PC-9 (cell line): Measurements from ENCODE around the gene PRDM10. TPM values are rescaled to one million over a fixed set of nuclear protein-coding genes. Genes with fewer than 3 reads are reported as not detected.

ENCODE experiments used
- BruUV-seq: library from RNA; stranded (reverse); fragments of 400-500 nt; replicated peaks from 2 replicates; lab custom pipeline; 2021; lab: Mats Ljungman, UMichigan
- CTCF ChIA-PET: fragments of 300-600 bp; sonication (Branson Sonifier 250); formaldehyde crosslinking; loops from one replicate; lab custom pipeline; 2022; ENCODE audit warnings: antibody characterized with exemption; lab: Charles Lee
- POLR2A ChIA-PET: fragments of 300-600 bp; sonication (Branson Sonifier 250); formaldehyde crosslinking; loops from one replicate; lab custom pipeline; 2022; ENCODE audit warnings: antibody characterized with exemption; ENCODE audit not compliant: unreplicated experiment; lab: Charles Lee
- DNase-seq, 2 experiments: peaks; one replicate each; pipeline versions ENCODE4 v3.0.0 to v3.0.0-alpha.2; 2015 to 2022; ENCODE audit warnings: mixed read lengths in 1 of 2
- H2AFZ ChIP-seq: fragments of 200-600 bp; sonication (generic); 2 replicates; pipeline ENCODE4 v1.8.1; 2017; ENCODE audit warnings: antibody characterized with exemption
- H3F3A ChIP-seq: fragments of 200-600 bp; sonication (generic); 2 replicates; pipeline ENCODE4 v1.8.1; 2017; ENCODE audit warnings: antibody characterized with exemption, mild to moderate bottlenecking, low read depth; ENCODE audit not compliant: insufficient read depth
- H3K27ac ChIP-seq: fragments of 200-600 bp; sonication (generic); 2 replicates; pipeline ENCODE4 v1.6.1; 2016; ENCODE audit warnings: mixed run types
- H3K27me3 ChIP-seq: fragments of 200-600 bp; sonication (generic); 2 replicates; pipeline ENCODE4 v1.6.1; 2016; ENCODE audit warnings: low read depth, mixed run types; ENCODE audit not compliant: insufficient read depth
- H3K36me3 ChIP-seq: fragments of 200-600 bp; sonication (generic); 2 replicates; pipeline ENCODE4 v1.6.1; 2016; ENCODE audit warnings: low read depth, mixed run types
- H3K4me1 ChIP-seq: fragments of 200-600 bp; sonication (generic); replicated peaks from 2 replicates; pipeline ENCODE4 v1.6.1; 2016; ENCODE audit warnings: mixed run types; ENCODE audit not compliant: insufficient read depth
- H3K4me2 ChIP-seq: fragments of 200-600 bp; sonication (generic); 2 replicates; pipeline ENCODE4 v1.6.1; 2017; ENCODE audit warnings: mixed run types
- H3K4me3 ChIP-seq: fragments of 200-600 bp; sonication (generic); 2 replicates; pipeline ENCODE4 v1.6.1; 2016; ENCODE audit warnings: mixed run types
- H3K79me2 ChIP-seq: fragments of 200-600 bp; sonication (generic); 2 replicates; pipeline ENCODE4 v1.6.1; 2017; ENCODE audit warnings: low read depth, mixed run types
- H3K9me2 ChIP-seq: fragments of 200-600 bp; sonication (generic); 2 replicates; pipeline ENCODE4 v1.8.1; 2017; ENCODE audit warnings: mild to moderate bottlenecking; ENCODE audit not compliant: insufficient read depth
- H3K9me3 ChIP-seq: fragments of 200-600 bp; sonication (generic); 2 replicates; pipeline ENCODE4 v1.8.1; 2016; ENCODE audit warnings: low read depth; ENCODE audit not compliant: insufficient read depth
- H4K20me1 ChIP-seq: fragments of 200-600 bp; sonication (generic); 2 replicates; pipeline ENCODE4 v1.8.1; 2017; ENCODE audit not compliant: insufficient read depth
- CTCF ChIP-seq: fragments of 200-600 bp; sonication (generic); conservative IDR thresholded peaks from 2 replicates; pipeline ENCODE4 v1.6.1; 2017; ENCODE audit warnings: mixed run types, antibody characterized with exemption, mild to moderate bottlenecking, moderate library complexity
- EZH2 ChIP-seq: fragments of 200-600 bp; sonication (generic); IDR thresholded peaks from 2 replicates; pipeline ENCODE4 v1.8.0; 2017; ENCODE audit warnings: antibody characterized with exemption, low read depth
- intact Hi-C: fragments of 100-400 bp; cut with micrococcal nuclease; formaldehyde crosslinking; loops from one replicate; pipeline ENCODE4 v1.10.0; 2022; ENCODE audit not compliant: unreplicated experiment
- total RNA-seq: library from RNA; stranded (reverse); gene quantifications from 2 replicates; pipeline ENCODE4 v1.2.3, GENCODE V29; 2021

The PRDM10 gene
- total RNA-seq, 1 experiment from 2014 or later = 14.6 TPM

GRCh38 chr11:129885381-129885780 lies 117.3 kb downstream of the PRDM10 start:
- Histone ChIP-seq H3K4me3 (no peak overlapping the region), H2AFZ (no peak overlapping the region), H3K4me2 (no peak overlapping the region), H3K9me3 (no peaks in the 10 kb centered on the region), H4K20me1 (no peaks in the 10 kb centered on the region), H3K9me2 (no peaks in the 10 kb centered on the region), H3F3A (no peaks in the 10 kb centered on the region; the same call in 1 of the 2 replicates), H3K4me1 (no peaks in the 10 kb centered on the region), H3K27ac (no peak overlapping the region), H3K36me3 (peaks cover 73% of the 10 kb centered on the region), H3K27me3 (no peaks in the 10 kb centered on the region), H3K79me2 (no peaks in the 10 kb centered on the region; the same call in 1 of the 2 replicates)
- ChIA-PET CTCF (no interaction called here), POLR2A (interaction anchor here (0.7 kb wide), 1 partner anchor 14 kb away, joined by 3 read pairs; no protein-coding TSS in a partner anchor)
- no TSS peak for BruUV-seq
- TF ChIP-seq EZH2 (no peak), CTCF (no peak)
- intact Hi-C loops = no loop called here
- DNase-seq = no peak

GRCh38 chr11:129884581-129884980 lies 118.1 kb downstream of the PRDM10 start:
- Histone ChIP-seq H3K9me2 (no peaks in the 10 kb centered on the region), H4K20me1 (no peaks in the 10 kb centered on the region), H3K79me2 (no peaks in the 10 kb centered on the region; the same call in 1 of the 2 replicates), H3F3A (no peaks in the 10 kb centered on the region; the same call in 1 of the 2 replicates), H3K4me2 (no peak overlapping the region), H3K27ac (no peak overlapping the region), H3K27me3 (no peaks in the 10 kb centered on the region), H3K4me3 (no peak overlapping the region), H3K9me3 (no peaks in the 10 kb centered on the region), H3K36me3 (peaks cover 68% of the 10 kb centered on the region), H3K4me1 (no peaks in the 10 kb centered on the region), H2AFZ (no peak overlapping the region)
- ChIA-PET POLR2A (no interaction called here), CTCF (no interaction called here)
- intact Hi-C loops = no loop called here
- no TSS peak for BruUV-seq
- no peak for DNase-seq
- TF ChIP-seq CTCF (no peak), EZH2 (no peak)

GRCh38 chr11:129881570-129882170 lies 121.0 kb downstream of the PRDM10 start:
- no peaks in the 10 kb centered on the region for H4K20me1 ChIP-seq
- no peaks in the 10 kb centered on the region for H3K9me2 ChIP-seq
- no peaks in the 10 kb centered on the region for H3K4me1 ChIP-seq
- no peak overlapping the region for H3K4me3 ChIP-seq
- H3K9me3 ChIP-seq = no peaks in the 10 kb centered on the region
- ChIA-PET POLR2A (no interaction called here), CTCF (interaction anchor here (1.0 kb wide), 1 partner anchor 250 kb away, joined by 4 read pairs; no protein-coding TSS in a partner anchor)
- H3K27ac ChIP-seq = no peak overlapping the region
- H3K36me3 ChIP-seq = peaks cover 64% of the 10 kb centered on the region
- BruUV-seq = no TSS peak
- intact Hi-C loops = no loop called here
- TF ChIP-seq CTCF (peak; percentile 76), EZH2 (no peak)
- H3K27me3 ChIP-seq = no peaks in the 10 kb centered on the region
- no peak overlapping the region for H3K4me2 ChIP-seq
- H3F3A ChIP-seq = no peaks in the 10 kb centered on the region; the same call in 1 of the 2 replicates
- DNase-seq = peak; percentile 35 to 38
- H2AFZ ChIP-seq = no peak overlapping the region
- H3K79me2 ChIP-seq = no peaks in the 10 kb centered on the region; the same call in 1 of the 2 replicates
